GM20000 (cell line): ENCODE data around the gene SLC25A25.
"Not testable (repeated sequence)": the region's sequence is repeated elsewhere in the genome, so short reads cannot be mapped to it uniquely, and the experiment has no call there.

Experiments
- DNase-seq: peaks from one replicate; pipeline ENCODE4 v3.0.0; 2012; ENCODE audit warnings: low spot score
- TF ChIP-seq, protein P1 (sequence below): IDR thresholded peaks from 2 replicates; pipeline ENCODE4 v1.5.1; 2012; ENCODE audit warnings: mild to moderate bottlenecking, control low read depth; ENCODE audit errors: extremely low read depth, missing control alignments

The SLC25A25 gene

GRCh38 chr9:128068386-128069205 lies 564 bp downstream of the SLC25A25 start:
- DNase-seq: no peak
- TF ChIP-seq, protein P1, sequence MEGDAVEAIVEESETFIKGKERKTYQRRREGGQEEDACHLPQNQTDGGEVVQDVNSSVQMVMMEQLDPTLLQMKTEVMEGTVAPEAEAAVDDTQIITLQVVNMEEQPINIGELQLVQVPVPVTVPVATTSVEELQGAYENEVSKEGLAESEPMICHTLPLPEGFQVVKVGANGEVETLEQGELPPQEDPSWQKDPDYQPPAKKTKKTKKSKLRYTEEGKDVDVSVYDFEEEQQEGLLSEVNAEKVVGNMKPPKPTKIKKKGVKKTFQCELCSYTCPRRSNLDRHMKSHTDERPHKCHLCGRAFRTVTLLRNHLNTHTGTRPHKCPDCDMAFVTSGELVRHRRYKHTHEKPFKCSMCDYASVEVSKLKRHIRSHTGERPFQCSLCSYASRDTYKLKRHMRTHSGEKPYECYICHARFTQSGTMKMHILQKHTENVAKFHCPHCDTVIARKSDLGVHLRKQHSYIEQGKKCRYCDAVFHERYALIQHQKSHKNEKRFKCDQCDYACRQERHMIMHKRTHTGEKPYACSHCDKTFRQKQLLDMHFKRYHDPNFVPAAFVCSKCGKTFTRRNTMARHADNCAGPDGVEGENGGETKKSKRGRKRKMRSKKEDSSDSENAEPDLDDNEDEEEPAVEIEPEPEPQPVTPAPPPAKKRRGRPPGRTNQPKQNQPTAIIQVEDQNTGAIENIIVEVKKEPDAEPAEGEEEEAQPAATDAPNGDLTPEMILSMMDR: no peak

DNA sequence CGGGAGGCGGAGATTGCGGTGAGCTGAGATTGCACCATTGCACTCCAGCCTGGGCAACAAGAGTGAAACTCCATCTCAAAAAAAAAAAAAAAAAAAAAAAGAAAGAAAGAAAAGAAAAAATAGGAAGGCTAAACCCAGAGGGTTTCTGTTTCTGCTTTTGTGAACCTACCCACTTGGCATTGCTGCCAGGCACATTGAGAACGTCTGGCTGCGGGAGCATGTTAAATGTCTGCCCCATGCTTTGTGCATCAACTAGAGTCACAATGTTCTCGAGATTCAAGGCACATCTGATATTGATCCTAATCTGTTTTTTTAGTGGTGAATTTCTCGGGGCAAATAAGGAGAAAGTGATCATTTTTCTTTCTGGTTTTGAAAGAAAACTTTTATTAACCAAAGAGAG lies 2.8 kb downstream of the SLC25A25 start:
- TF ChIP-seq, protein P1: no peak
- no peak for DNase-seq

GRCh38 chr9:128071475-128071874 lies 3.4 kb downstream of the SLC25A25 start:
- DNase-seq: not testable (repeated sequence)

- DNase-seq: peak; percentile 53
- TF ChIP-seq, protein P1: no peak
Measured at GRCh38 chr9:128072144-128073021, 4.4 kb downstream of the SLC25A25 start.

GRCh38 chr9:128073253-128073886 lies 5.3 kb downstream of the SLC25A25 start:
- TF ChIP-seq, protein P1: no peak
- DNase-seq: no peak

DNA sequence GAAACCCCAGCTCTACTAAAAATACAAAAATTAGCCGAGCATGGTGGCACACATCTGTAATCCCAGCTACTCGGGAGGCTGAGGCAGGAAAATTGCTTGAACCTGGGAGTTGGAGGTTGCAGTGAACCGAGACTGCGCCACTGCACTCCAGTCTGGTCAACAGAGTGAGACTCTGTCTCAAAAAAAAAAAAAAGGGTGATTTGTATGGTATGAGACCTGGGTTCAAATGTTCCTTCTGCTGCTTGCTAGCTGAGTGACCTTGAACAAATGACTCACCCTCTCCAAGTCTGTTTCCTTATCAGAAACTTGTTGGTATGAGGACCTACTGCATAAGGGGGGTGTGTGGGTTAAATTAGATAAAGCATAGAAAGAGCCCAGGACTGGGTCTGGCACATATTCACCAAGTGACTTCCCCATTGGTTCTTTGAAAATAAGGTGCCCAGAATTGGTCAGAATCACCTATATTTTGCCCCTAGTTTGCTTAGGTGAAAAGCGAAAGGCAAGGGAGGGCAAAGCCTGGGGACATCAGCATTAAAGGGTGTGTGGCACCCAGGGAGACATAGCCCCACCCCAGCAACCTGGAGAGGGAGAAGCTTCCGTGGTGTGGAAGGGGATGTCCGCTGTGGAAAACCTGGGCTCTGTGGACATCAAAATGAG lies 9.9 kb downstream of the SLC25A25 start:
- TF ChIP-seq, protein P1: no peak
- no peak for DNase-seq
